ENCODE data around the gene CYP4F8.

The CYP4F8 gene

DNA sequence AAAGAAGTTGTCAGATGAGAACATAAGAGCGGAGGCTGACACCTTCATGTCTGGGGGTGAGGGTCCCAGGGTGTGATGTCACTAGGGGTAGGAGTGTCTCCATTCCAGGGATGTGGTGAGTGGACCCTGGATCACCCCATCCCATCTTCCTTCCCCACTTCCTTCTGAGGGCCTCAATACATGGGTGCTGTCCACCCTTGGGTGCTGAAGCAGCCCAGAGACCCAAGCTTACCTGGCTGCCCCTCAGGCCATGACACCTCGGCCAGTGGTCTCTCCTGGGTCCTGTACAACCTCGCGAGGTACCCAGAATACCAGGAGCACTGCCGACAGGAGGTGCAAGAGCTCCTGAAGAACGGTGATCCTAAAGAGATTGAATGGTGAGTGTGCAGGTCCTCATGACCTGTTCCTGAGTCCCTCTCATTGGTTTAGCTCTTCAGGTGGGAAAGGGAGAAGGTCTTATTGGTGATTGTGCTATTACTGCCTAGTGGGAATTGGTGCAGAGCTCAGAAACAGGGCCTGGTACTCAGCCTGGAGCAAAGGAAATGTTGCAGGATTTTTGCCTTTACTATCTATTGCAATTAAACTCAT is 37.7 kb upstream of the CYP4F8 start:
- TF ChIP-seq TAF1 (IDR thresholded peaks at IDR 0.05; ENCODE audit: borderline replicate concordance, insufficient read depth, low read length): no peak
- peak; percentile 71 to 88 for TF ChIP-seq REST (IDR thresholded peaks at IDR 0.05; ENCODE audit: insufficient read depth in 1 of 2, low read depth in 2 of 2, low read length in 2 of 2)
- no peak for TF ChIP-seq POLR2AphosphoS5 (IDR thresholded peaks at IDR 0.05; ENCODE audit: low read depth, low read length)
- no peak for TF ChIP-seq FOXP2 (optimal IDR thresholded peaks at IDR 0.05; ENCODE audit: borderline replicate concordance, extremely low read depth, extremely low read length, insufficient read depth)
- TF ChIP-seq SIN3A (IDR thresholded peaks at IDR 0.05; ENCODE audit: borderline replicate concordance, insufficient read depth, low read length): no peak

DNA sequence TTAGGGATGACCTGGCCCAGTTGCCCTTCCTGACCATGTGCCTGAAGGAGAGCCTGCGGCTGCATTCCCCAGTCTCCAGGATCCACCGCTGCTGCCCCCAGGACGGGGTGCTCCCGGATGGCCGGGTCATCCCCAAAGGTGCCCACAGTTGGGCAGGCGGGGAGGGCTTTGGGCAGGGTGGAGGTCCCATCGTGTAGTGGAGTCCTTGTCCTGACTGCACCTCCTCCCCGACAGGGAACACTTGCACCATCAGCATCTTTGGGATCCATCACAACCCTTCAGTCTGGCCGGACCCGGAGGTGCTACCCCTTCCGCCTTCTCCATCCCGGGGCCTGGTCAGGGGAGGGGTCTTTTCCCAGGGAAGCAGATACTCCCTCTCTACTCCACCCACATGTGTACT is 31.7 kb upstream of the CYP4F8 start:
- TF ChIP-seq FOXP2 (optimal IDR thresholded peaks at IDR 0.05; ENCODE audit: borderline replicate concordance, extremely low read depth, extremely low read length, insufficient read depth): no peak
- no peak for TF ChIP-seq REST (IDR thresholded peaks at IDR 0.05; ENCODE audit: insufficient read depth in 1 of 2, low read depth in 2 of 2, low read length in 2 of 2)
- TF ChIP-seq POLR2AphosphoS5 (IDR thresholded peaks at IDR 0.05; ENCODE audit: low read depth, low read length): no peak
- no peak for TF ChIP-seq SIN3A (IDR thresholded peaks at IDR 0.05; ENCODE audit: borderline replicate concordance, insufficient read depth, low read length)
- no peak for TF ChIP-seq TAF1 (IDR thresholded peaks at IDR 0.05; ENCODE audit: borderline replicate concordance, insufficient read depth, low read length)

GRCh38 chr19:15584095-15584494 is 30.9 kb upstream of the CYP4F8 start:
- TF ChIP-seq POLR2AphosphoS5 (IDR thresholded peaks at IDR 0.05; ENCODE audit: low read depth, low read length) (no peak), REST (IDR thresholded peaks at IDR 0.05; ENCODE audit: insufficient read depth in 1 of 2, low read depth in 2 of 2, low read length in 2 of 2) (no peak), FOXP2 (optimal IDR thresholded peaks at IDR 0.05; ENCODE audit: borderline replicate concordance, extremely low read depth, extremely low read length, insufficient read depth) (no peak), SIN3A (IDR thresholded peaks at IDR 0.05; ENCODE audit: borderline replicate concordance, insufficient read depth, low read length) (no peak), TAF1 (IDR thresholded peaks at IDR 0.05; ENCODE audit: borderline replicate concordance, insufficient read depth, low read length) (no peak)

GRCh38 chr19:15584541-15585115 is 30.4 kb upstream of the CYP4F8 start:
- TF ChIP-seq POLR2AphosphoS5 (IDR thresholded peaks at IDR 0.05; ENCODE audit: low read depth, low read length) (no peak), FOXP2 (optimal IDR thresholded peaks at IDR 0.05; ENCODE audit: borderline replicate concordance, extremely low read depth, extremely low read length, insufficient read depth) (peak; percentile 10), REST (IDR thresholded peaks at IDR 0.05; ENCODE audit: insufficient read depth in 1 of 2, low read depth in 2 of 2, low read length in 2 of 2) (0 out of 4 replicates have a peak, but pooled peaks have one; percentile 13 to 42), TAF1 (IDR thresholded peaks at IDR 0.05; ENCODE audit: borderline replicate concordance, insufficient read depth, low read length) (no peak), SIN3A (IDR thresholded peaks at IDR 0.05; ENCODE audit: borderline replicate concordance, insufficient read depth, low read length) (no peak)
